Liver (tissue), 3 donors: ENCODE measurements around the gene PYGO2.

Experiments
- JUND ChIP-seq, 2 donors: IDR thresholded peaks; 2 replicates each; pipeline ENCODE4 v1.6.1; 2016; ENCODE audit warnings: antibody characterized with exemption in 2 of 2
- MAX ChIP-seq: IDR thresholded peaks from 2 replicates; pipeline ENCODE4 v1.6.1; 2016; ENCODE audit warnings: antibody characterized with exemption
- RAD21 ChIP-seq, 2 donors: IDR thresholded peaks; 2 replicates each; pipeline ENCODE4 v1.6.1; 2016; ENCODE audit warnings: antibody characterized with exemption in 2 of 2, mild to moderate bottlenecking in 2 of 2
- SP1 ChIP-seq: IDR thresholded peaks from 2 replicates; pipeline ENCODE4 v1.6.1; 2018; ENCODE audit warnings: antibody characterized with exemption, mild to moderate bottlenecking
- TAF1 ChIP-seq: conservative IDR thresholded peaks from 2 replicates; pipeline ENCODE4 v1.6.1; 2016; ENCODE audit warnings: antibody characterized with exemption, mild to moderate bottlenecking
- TF ChIP-seq, protein P1 (sequence below): fragments of 150-350 bp; IDR thresholded peaks from 2 replicates; pipeline ENCODE4 v1.5.1; 2017; ENCODE audit warnings: improper control_type of control experiment, low read depth, low read length; ENCODE audit not compliant: missing input control
- TF ChIP-seq, protein P2 (sequence below): IDR thresholded peaks from 2 replicates; pipeline ENCODE4 v1.6.1; 2016; ENCODE audit warnings: antibody characterized with exemption
- donor health status: healthy.
- donor health status: healthy.

- TF ChIP-seq RAD21 (IDR thresholded peaks at IDR 0.05) (no peak), TAF1 (no peak), MAX (no peak), SP1 (no peak), JUND (IDR thresholded peaks at IDR 0.05) (no peak)
- TF ChIP-seq, protein P1, sequence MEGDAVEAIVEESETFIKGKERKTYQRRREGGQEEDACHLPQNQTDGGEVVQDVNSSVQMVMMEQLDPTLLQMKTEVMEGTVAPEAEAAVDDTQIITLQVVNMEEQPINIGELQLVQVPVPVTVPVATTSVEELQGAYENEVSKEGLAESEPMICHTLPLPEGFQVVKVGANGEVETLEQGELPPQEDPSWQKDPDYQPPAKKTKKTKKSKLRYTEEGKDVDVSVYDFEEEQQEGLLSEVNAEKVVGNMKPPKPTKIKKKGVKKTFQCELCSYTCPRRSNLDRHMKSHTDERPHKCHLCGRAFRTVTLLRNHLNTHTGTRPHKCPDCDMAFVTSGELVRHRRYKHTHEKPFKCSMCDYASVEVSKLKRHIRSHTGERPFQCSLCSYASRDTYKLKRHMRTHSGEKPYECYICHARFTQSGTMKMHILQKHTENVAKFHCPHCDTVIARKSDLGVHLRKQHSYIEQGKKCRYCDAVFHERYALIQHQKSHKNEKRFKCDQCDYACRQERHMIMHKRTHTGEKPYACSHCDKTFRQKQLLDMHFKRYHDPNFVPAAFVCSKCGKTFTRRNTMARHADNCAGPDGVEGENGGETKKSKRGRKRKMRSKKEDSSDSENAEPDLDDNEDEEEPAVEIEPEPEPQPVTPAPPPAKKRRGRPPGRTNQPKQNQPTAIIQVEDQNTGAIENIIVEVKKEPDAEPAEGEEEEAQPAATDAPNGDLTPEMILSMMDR, result no peak
- TF ChIP-seq, protein P2, sequence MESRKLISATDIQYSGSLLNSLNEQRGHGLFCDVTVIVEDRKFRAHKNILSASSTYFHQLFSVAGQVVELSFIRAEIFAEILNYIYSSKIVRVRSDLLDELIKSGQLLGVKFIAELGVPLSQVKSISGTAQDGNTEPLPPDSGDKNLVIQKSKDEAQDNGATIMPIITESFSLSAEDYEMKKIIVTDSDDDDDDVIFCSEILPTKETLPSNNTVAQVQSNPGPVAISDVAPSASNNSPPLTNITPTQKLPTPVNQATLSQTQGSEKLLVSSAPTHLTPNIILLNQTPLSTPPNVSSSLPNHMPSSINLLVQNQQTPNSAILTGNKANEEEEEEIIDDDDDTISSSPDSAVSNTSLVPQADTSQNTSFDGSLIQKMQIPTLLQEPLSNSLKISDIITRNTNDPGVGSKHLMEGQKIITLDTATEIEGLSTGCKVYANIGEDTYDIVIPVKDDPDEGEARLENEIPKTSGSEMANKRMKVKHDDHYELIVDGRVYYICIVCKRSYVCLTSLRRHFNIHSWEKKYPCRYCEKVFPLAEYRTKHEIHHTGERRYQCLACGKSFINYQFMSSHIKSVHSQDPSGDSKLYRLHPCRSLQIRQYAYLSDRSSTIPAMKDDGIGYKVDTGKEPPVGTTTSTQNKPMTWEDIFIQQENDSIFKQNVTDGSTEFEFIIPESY, result no peak
These were observed 22.3 kb upstream of the PYGO2 start for GRCh38 chr1:154983776-154984466.
